Vagina (tissue), 2 donors: ENCODE measurements around the gene NEB. TPM values are rescaled to one million over a fixed set of nuclear protein-coding genes. Genes with fewer than 3 reads are reported as not detected.

Experiments used
- DNase-seq, 2 donors: peaks; one replicate each; pipeline ENCODE4 v3.0.0-alpha.2; 2017; ENCODE audit errors: extremely low spot score in 2 of 2
- H3K27ac ChIP-seq: fragments of 200-600 bp; sonication (generic); one replicate; pipeline ENCODE4 v1.5.1; 2019
- H3K27me3 ChIP-seq: fragments of 200-600 bp; sonication (generic); one replicate; pipeline ENCODE4 v1.5.1; 2019
- H3K36me3 ChIP-seq, 2 donors: fragments of 200-600 bp; sonication (generic); one replicate each; pipeline ENCODE4 v1.5.1; 2017 to 2019
- H3K4me1 ChIP-seq: fragments of 200-600 bp; sonication (generic); one replicate; pipeline ENCODE4 v1.5.1; 2019
- H3K4me3 ChIP-seq, 2 donors: fragments of 200-600 bp; sonication (generic); 1 replicate in 1 of 2; 2 replicates in 1 of 2; pipeline ENCODE4 v1.5.1; 2016 to 2019
- H3K9me3 ChIP-seq: fragments of 200-600 bp; sonication (generic); one replicate; pipeline ENCODE4 v1.5.1; 2019
- POLR2A ChIP-seq, 2 donors: fragments of 450-650 bp; IDR thresholded peaks; one replicate each; pipeline ENCODE4 v1.6.1; 2017; ENCODE audit warnings: antibody characterized with exemption in 2 of 2, mild to moderate bottlenecking in 2 of 2, moderate library complexity in 2 of 2
- POLR2AphosphoS5 ChIP-seq, 2 donors: sonication (generic); formaldehyde crosslinking; IDR thresholded peaks; one replicate each; pipeline ENCODE4 v1.9.0; 2017; ENCODE audit warnings: antibody characterized with exemption in 2 of 2, mild to moderate bottlenecking in 2 of 2, low read depth in 1 of 2; ENCODE audit not compliant: insufficient read depth in 1 of 2
- intact Hi-C: fragments of 100-400 bp; cut with DNase I; formaldehyde crosslinking; loops from one replicate; pipeline ENCODE4 v1.15.1; 2023
- total RNA-seq: library from RNA; depleted of rRNA; stranded (reverse); fragments of >200 nt; gene quantifications from one replicate; pipeline ENCODE4 v1.2.3, GENCODE V29; 2016
- TF ChIP-seq, protein P1 (sequence below), 3 experiments: fragments of 450-650 bp in 2 of 3; fragments of 200-600 bp in 1 of 3; sonication (generic) in 1 of 3; IDR thresholded peaks; one replicate each; pipeline ENCODE4 v1.5.1; 2017 to 2019; ENCODE audit warnings: antibody characterized with exemption in 3 of 3, mild to moderate bottlenecking in 2 of 3, moderate library complexity in 2 of 3

The NEB gene
- total RNA-seq, 1 donor from 2014 or later: 0.98 TPM

DNA sequence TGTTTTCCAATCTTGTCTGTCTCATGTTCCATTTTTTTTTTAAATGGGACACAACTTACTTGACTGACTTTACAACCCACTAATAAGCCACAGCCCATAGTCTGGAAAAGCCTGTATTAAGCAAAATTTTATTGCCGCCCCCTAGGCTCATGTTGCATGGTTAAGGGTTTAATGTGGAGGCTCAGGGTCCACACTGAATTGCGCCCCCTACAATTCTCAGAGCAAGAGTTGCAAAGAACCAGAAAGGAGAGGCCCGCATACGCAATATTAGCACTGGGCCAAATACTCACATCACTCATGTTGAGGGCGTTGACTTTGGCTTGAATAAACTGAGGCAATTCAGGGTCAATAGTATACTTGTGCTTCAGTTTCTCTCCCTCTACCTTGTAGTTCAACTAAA, 65.5 kb downstream of the NEB start:
- no peaks in the 10 kb centered on the region for H3K9me3 ChIP-seq
- no peaks in the 10 kb centered on the region for H3K27me3 ChIP-seq
- no peak overlapping the region for H3K27ac ChIP-seq
- no peak overlapping the region for H3K4me3 ChIP-seq
- H3K36me3 ChIP-seq: no peaks in the 10 kb centered on the region
- TF ChIP-seq, protein P1, sequence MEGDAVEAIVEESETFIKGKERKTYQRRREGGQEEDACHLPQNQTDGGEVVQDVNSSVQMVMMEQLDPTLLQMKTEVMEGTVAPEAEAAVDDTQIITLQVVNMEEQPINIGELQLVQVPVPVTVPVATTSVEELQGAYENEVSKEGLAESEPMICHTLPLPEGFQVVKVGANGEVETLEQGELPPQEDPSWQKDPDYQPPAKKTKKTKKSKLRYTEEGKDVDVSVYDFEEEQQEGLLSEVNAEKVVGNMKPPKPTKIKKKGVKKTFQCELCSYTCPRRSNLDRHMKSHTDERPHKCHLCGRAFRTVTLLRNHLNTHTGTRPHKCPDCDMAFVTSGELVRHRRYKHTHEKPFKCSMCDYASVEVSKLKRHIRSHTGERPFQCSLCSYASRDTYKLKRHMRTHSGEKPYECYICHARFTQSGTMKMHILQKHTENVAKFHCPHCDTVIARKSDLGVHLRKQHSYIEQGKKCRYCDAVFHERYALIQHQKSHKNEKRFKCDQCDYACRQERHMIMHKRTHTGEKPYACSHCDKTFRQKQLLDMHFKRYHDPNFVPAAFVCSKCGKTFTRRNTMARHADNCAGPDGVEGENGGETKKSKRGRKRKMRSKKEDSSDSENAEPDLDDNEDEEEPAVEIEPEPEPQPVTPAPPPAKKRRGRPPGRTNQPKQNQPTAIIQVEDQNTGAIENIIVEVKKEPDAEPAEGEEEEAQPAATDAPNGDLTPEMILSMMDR (IDR thresholded peaks at IDR 0.05): no peak
- no peak for TF ChIP-seq POLR2A (IDR thresholded peaks at IDR 0.05)
- no peak for TF ChIP-seq POLR2AphosphoS5 (IDR thresholded peaks at IDR 0.05; ENCODE audit: insufficient read depth in 1 of 2, low read depth in 1 of 2)
- DNase-seq: no peak
- no peaks in the 10 kb centered on the region for H3K4me1 ChIP-seq
- intact Hi-C loops: no loop called here

DNA sequence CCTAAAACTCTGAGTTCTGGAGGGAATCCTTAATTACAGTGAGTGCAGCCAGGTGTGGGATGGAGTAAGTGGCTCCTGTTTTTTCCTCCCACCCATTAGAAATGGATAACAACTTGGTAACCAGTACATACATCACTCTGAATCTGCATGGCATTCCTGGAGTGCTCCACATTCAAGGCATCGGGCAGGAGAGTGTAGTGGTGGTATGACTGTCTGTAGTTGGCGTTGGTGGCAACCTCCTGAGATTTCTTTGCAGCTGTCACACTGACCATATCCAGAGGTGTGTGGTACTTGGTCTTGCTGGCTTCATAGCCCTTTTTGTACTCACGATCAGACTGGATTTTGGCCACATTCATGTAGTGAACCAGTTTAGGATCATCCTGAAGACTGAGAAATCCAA, 68.3 kb downstream of the NEB start:
- TF ChIP-seq, protein P1 (IDR thresholded peaks at IDR 0.05): no peak
- TF ChIP-seq POLR2A (IDR thresholded peaks at IDR 0.05) (no peak), POLR2AphosphoS5 (IDR thresholded peaks at IDR 0.05; ENCODE audit: insufficient read depth in 1 of 2, low read depth in 1 of 2) (no peak)
- intact Hi-C loops: no loop called here

DNA sequence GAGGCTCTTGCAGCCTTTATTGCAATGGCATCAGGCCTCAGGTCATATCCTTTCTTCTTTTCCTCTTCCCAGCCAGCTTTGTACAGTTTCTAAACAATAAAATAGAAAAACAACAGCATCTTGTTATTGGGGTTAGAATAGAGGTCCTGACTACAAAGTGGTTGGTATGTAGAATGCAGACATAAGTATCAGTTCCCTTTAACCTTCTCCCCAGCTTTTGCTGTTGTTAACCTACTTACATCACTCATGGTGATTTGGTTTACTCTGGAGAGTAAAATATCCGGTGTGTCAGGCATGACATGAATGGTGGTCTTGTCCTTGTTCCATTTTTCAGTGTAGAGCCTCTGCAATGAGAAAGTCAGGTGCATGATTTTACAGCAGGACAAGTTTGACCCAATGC, 69.8 kb downstream of the NEB start:
- Histone ChIP-seq H3K9me3 (no peaks in the 10 kb centered on the region), H3K27ac (no peak overlapping the region), H3K4me1 (no peaks in the 10 kb centered on the region), H3K4me3 (no peak overlapping the region), H3K36me3 (no peaks in the 10 kb centered on the region), H3K27me3 (no peaks in the 10 kb centered on the region)
- TF ChIP-seq, protein P1 (IDR thresholded peaks at IDR 0.05): no peak
- TF ChIP-seq POLR2AphosphoS5 (IDR thresholded peaks at IDR 0.05; ENCODE audit: insufficient read depth in 1 of 2, low read depth in 1 of 2): no peak
- TF ChIP-seq POLR2A (IDR thresholded peaks at IDR 0.05): no peak
- intact Hi-C loops: no loop called here
- no peak for DNase-seq

More for the DNA sequence above, 68.3 kb downstream of the NEB start:
- H3K4me3 ChIP-seq: no peak overlapping the region
- DNase-seq: no peak
- no peaks in the 10 kb centered on the region for H3K36me3 ChIP-seq
- H3K9me3 ChIP-seq: no peaks in the 10 kb centered on the region
- no peaks in the 10 kb centered on the region for H3K27me3 ChIP-seq
- H3K27ac ChIP-seq: no peak overlapping the region
- no peaks in the 10 kb centered on the region for H3K4me1 ChIP-seq

DNA sequence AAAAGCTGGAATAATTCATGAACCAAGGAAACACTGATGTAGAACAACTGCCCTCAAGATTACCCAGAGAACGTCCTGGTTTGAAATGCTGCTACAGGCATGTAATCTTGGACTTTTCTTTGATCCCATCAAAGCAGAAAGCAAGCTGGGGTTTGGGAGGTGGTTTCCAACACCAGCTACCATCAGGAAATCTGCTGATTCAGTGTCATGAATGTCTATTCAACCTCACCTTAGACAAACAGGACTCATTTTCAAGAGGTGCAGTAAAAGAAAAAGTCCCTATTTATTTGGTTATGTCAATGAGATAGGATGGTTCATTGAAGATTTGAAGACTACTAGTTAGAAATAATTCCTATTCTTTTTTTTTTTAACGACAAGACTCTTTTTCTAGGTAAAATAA, 72.7 kb downstream of the NEB start:
- Histone ChIP-seq H3K27ac (no peak overlapping the region), H3K4me3 (no peak overlapping the region)

DNA sequence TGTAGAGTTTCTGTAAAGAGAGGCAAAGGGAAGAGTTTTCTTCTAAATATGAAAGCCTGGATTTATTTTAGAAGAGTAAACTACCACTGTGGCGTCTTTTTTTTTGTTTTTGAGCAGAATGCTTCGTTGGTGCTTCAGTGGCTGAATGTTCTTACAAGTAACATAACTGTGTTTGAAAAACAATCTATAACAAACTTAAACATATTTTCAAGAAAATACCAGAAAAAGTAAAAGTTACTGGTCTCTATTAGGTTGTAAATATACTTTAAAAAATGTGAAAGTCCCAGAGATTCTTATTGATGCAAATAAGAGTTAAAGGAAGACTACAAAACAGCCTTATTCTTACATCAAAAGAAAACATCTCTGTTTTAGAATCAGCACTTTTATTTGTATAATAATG, 76.2 kb downstream of the NEB start:
- no peaks in the 10 kb centered on the region for H3K4me1 ChIP-seq
- intact Hi-C loops: no loop called here
- TF ChIP-seq POLR2AphosphoS5 (IDR thresholded peaks at IDR 0.05; ENCODE audit: insufficient read depth in 1 of 2, low read depth in 1 of 2): no peak
- no peaks in the 10 kb centered on the region for H3K36me3 ChIP-seq
- H3K27ac ChIP-seq: no peak overlapping the region
- no peaks in the 10 kb centered on the region for H3K9me3 ChIP-seq
- H3K4me3 ChIP-seq: no peak overlapping the region
- no peak for DNase-seq
- H3K27me3 ChIP-seq: no peaks in the 10 kb centered on the region

More for the DNA sequence above, 72.7 kb downstream of the NEB start:
- intact Hi-C loops: no loop called here
- no peaks in the 10 kb centered on the region for H3K27me3 ChIP-seq
- no peak for DNase-seq
- no peaks in the 10 kb centered on the region for H3K9me3 ChIP-seq
- TF ChIP-seq, protein P1 (IDR thresholded peaks at IDR 0.05): no peak
- TF ChIP-seq POLR2AphosphoS5 (IDR thresholded peaks at IDR 0.05; ENCODE audit: insufficient read depth in 1 of 2, low read depth in 1 of 2): no peak
- TF ChIP-seq POLR2A (IDR thresholded peaks at IDR 0.05): no peak
- H3K36me3 ChIP-seq: no peaks in the 10 kb centered on the region
- H3K4me1 ChIP-seq: no peaks in the 10 kb centered on the region
